ENCODE data around the gene NPHS1. TPM values are rescaled to one million over a fixed set of nuclear protein-coding genes. Genes with fewer than 3 reads are reported as not detected.
A peak's percentile ranks its signal among the peaks of the same experiment; 100 is the strongest.

The NPHS1 gene
- total and polyA plus RNA-seq, 7 experiments from 2014 or later: 0.30 to 0.51 TPM; not detected in 5

GRCh38 chr19:35830986-35831385, 21.3 kb downstream of the NPHS1 start:
- no peak for DNase-seq
- H3K27me3 ChIP-seq (ENCODE audit: control insufficient read depth in 2 of 2, insufficient read depth in 2 of 2, low read length in 2 of 2): no peaks in the 10 kb centered on the region
- no peak overlapping the region for H3K4me3 Mint-ChIP-seq
- ChIA-PET POLR2A (no interaction called here), CTCF (no interaction called here)
- no peaks in the 10 kb centered on the region for H3K36me3 ChIP-seq (ENCODE audit: control insufficient read depth in 2 of 3, insufficient read depth in 3 of 3, low read length in 3 of 3)
- peaks cover 6 to 42% (median 37%) of the 10 kb centered on the region in 5 donors for H3K27me3 Mint-ChIP-seq
- intact Hi-C loops (cut with micrococcal nuclease): no loop called here
- no peak overlapping the region for H3K4me3 ChIP-seq (ENCODE audit: low read length)
- no peak for ATAC-seq
- H3K4me1 Mint-ChIP-seq: peaks cover 0 to 2% (median 0%) of the 10 kb centered on the region in 7 donors
- H3K9me3 Mint-ChIP-seq: peaks cover 0 to 5% (median 2%) of the 10 kb centered on the region in 11 donors
- H3K36me3 Mint-ChIP-seq: peaks cover 0 to 3% (median 0%) of the 10 kb centered on the region in 5 donors
- no peak overlapping the region for H3K27ac ChIP-seq (ENCODE audit: low read depth, low read length)
- no peaks in the 10 kb centered on the region for H3K4me1 ChIP-seq (ENCODE audit: control insufficient read depth in 2 of 2, insufficient read depth in 2 of 2, low read length in 2 of 2)
- no peak overlapping the region for H3K27ac Mint-ChIP-seq
- H3K9me3 ChIP-seq (ENCODE audit: control insufficient read depth in 2 of 3, low read length in 3 of 3): no peaks in the 10 kb centered on the region

GRCh38 chr19:35828692-35829301, 23.5 kb downstream of the NPHS1 start:
- no peaks in the 10 kb centered on the region for H3K36me3 Mint-ChIP-seq
- POLR2A ChIA-PET: no interaction called here
- H3K4me1 Mint-ChIP-seq: peaks cover 0 to 2% (median 0%) of the 10 kb centered on the region in 7 donors
- no peak overlapping the region for H3K27ac Mint-ChIP-seq
- no peaks in the 10 kb centered on the region for H3K36me3 ChIP-seq (ENCODE audit: control insufficient read depth in 2 of 3, insufficient read depth in 3 of 3, low read length in 3 of 3)
- intact Hi-C loops (cut with micrococcal nuclease): no loop called here
- H3K4me3 ChIP-seq (ENCODE audit: low read length): no peak overlapping the region
- H3K27me3 Mint-ChIP-seq: peaks cover 10 to 36% (median 36%) of the 10 kb centered on the region in 5 donors
- no peaks in the 10 kb centered on the region for H3K4me1 ChIP-seq (ENCODE audit: control insufficient read depth in 2 of 2, insufficient read depth in 2 of 2, low read length in 2 of 2)
- CTCF ChIA-PET: no interaction called here
- H3K9me3 Mint-ChIP-seq: peaks cover 0 to 5% (median 2%) of the 10 kb centered on the region in 11 donors
- no peak overlapping the region for H3K27ac ChIP-seq (ENCODE audit: low read depth, low read length)
- no peaks in the 10 kb centered on the region for H3K9me3 ChIP-seq (ENCODE audit: control insufficient read depth in 2 of 3, low read length in 3 of 3)
- DNase-seq (peak in 7 of 9 donors; percentile 26 to 66 (median 40)), ATAC-seq (peak; percentile 60)
- no peak overlapping the region for H3K4me3 Mint-ChIP-seq
- H3K27me3 ChIP-seq (ENCODE audit: control insufficient read depth in 2 of 2, insufficient read depth in 2 of 2, low read length in 2 of 2): no peaks in the 10 kb centered on the region

- CTCF ChIA-PET: no interaction called here
- POLR2A ChIA-PET: no interaction called here
- H3K4me3 ChIP-seq (ENCODE audit: low read length): no peak overlapping the region
Observed at GRCh38 chr19:35824150-35824549, 28.2 kb downstream of the NPHS1 start.

GRCh38 chr19:35822579-35822978, 29.7 kb downstream of the NPHS1 start:
- Histone ChIP-seq H3K27me3 (ENCODE audit: control insufficient read depth in 2 of 2, insufficient read depth in 2 of 2, low read length in 2 of 2) (peaks cover 0 to 2% of the 10 kb centered on the region in 2 donors), H3K4me1 (ENCODE audit: control insufficient read depth in 2 of 2, insufficient read depth in 2 of 2, low read length in 2 of 2) (no peaks in the 10 kb centered on the region), H3K27ac (ENCODE audit: low read depth, low read length) (no peak overlapping the region), H3K9me3 (ENCODE audit: control insufficient read depth in 2 of 3, low read length in 3 of 3) (no peaks in the 10 kb centered on the region), H3K4me3 (ENCODE audit: low read length) (no peak overlapping the region), H3K36me3 (ENCODE audit: control insufficient read depth in 2 of 3, insufficient read depth in 3 of 3, low read length in 3 of 3) (no peaks in the 10 kb centered on the region)
- Mint-ChIP-seq H3K36me3 (no peaks in the 10 kb centered on the region), H3K4me1 (peaks cover 0 to 3% (median 0%) of the 10 kb centered on the region in 7 donors), H3K4me3 (no peak overlapping the region), H3K9me3 (peaks cover 0 to 3% (median 0%) of the 10 kb centered on the region in 11 donors), H3K27me3 (peaks cover 14 to 34% (median 19%) of the 10 kb centered on the region in 5 donors), H3K27ac (peak overlapping the region in 1 of 9 donors; percentile 65)
- ChIA-PET POLR2A (no interaction called here), CTCF (no interaction called here)
- intact Hi-C loops (cut with micrococcal nuclease): no loop called here
- ATAC-seq (no peak), DNase-seq (no peak)

More at GRCh38 chr19:35824150-35824549, 28.2 kb downstream of the NPHS1 start:
- DNase-seq (no peak), ATAC-seq (no peak)
- no peaks in the 10 kb centered on the region for H3K36me3 Mint-ChIP-seq
- intact Hi-C loops (cut with micrococcal nuclease): no loop called here
- H3K27ac ChIP-seq (ENCODE audit: low read depth, low read length): no peak overlapping the region
- no peaks in the 10 kb centered on the region for H3K9me3 ChIP-seq (ENCODE audit: control insufficient read depth in 2 of 3, low read length in 3 of 3)
- peaks cover 0 to 3% (median 0%) of the 10 kb centered on the region in 7 donors for H3K4me1 Mint-ChIP-seq
- H3K4me3 Mint-ChIP-seq: no peak overlapping the region
- no peaks in the 10 kb centered on the region for H3K36me3 ChIP-seq (ENCODE audit: control insufficient read depth in 2 of 3, insufficient read depth in 3 of 3, low read length in 3 of 3)
- no peaks in the 10 kb centered on the region for H3K4me1 ChIP-seq (ENCODE audit: control insufficient read depth in 2 of 2, insufficient read depth in 2 of 2, low read length in 2 of 2)
- H3K9me3 Mint-ChIP-seq: peaks cover 0 to 5% (median 3%) of the 10 kb centered on the region in 11 donors
- H3K27ac Mint-ChIP-seq: no peak overlapping the region
- H3K27me3 Mint-ChIP-seq: peaks cover 12 to 32% (median 25%) of the 10 kb centered on the region in 5 donors
- peaks cover 0 to 2% of the 10 kb centered on the region in 2 donors for H3K27me3 ChIP-seq (ENCODE audit: control insufficient read depth in 2 of 2, insufficient read depth in 2 of 2, low read length in 2 of 2)

- ATAC-seq (no peak), DNase-seq (no peak)
- H3K27ac Mint-ChIP-seq: no peak overlapping the region
- H3K4me3 ChIP-seq (ENCODE audit: low read length): no peak overlapping the region
- no peak overlapping the region for H3K27ac ChIP-seq (ENCODE audit: low read depth, low read length)
- peaks cover 0 to 2% of the 10 kb centered on the region in 2 donors for H3K27me3 ChIP-seq (ENCODE audit: control insufficient read depth in 2 of 2, insufficient read depth in 2 of 2, low read length in 2 of 2)
- no peaks in the 10 kb centered on the region for H3K36me3 Mint-ChIP-seq
- no peak overlapping the region for H3K4me3 Mint-ChIP-seq
- no peaks in the 10 kb centered on the region for H3K36me3 ChIP-seq (ENCODE audit: control insufficient read depth in 2 of 3, insufficient read depth in 3 of 3, low read length in 3 of 3)
- H3K4me1 Mint-ChIP-seq: peaks cover 0 to 3% (median 0%) of the 10 kb centered on the region in 7 donors
- ChIA-PET POLR2A (no interaction called here), CTCF (interaction anchor here (1.0 to 1.1 kb wide), 2 partner anchors 121 to 308 kb away, joined by 3 read pairs; no protein-coding TSS in a partner anchor)
- intact Hi-C loops (cut with micrococcal nuclease): no loop called here
- H3K4me1 ChIP-seq (ENCODE audit: control insufficient read depth in 2 of 2, insufficient read depth in 2 of 2, low read length in 2 of 2): no peaks in the 10 kb centered on the region
- peaks cover 13 to 35% (median 14%) of the 10 kb centered on the region in 5 donors for H3K27me3 Mint-ChIP-seq
- peaks cover 0 to 5% (median 0%) of the 10 kb centered on the region in 11 donors for H3K9me3 Mint-ChIP-seq
- no peaks in the 10 kb centered on the region for H3K9me3 ChIP-seq (ENCODE audit: control insufficient read depth in 2 of 3, low read length in 3 of 3)
Observed at GRCh38 chr19:35818445-35818844, 33.9 kb downstream of the NPHS1 start.

GRCh38 chr19:35816846-35817245, 35.5 kb downstream of the NPHS1 start:
- H3K36me3 Mint-ChIP-seq: no peaks in the 10 kb centered on the region
- intact Hi-C loops (cut with micrococcal nuclease): no loop called here
- no peaks in the 10 kb centered on the region for H3K27me3 ChIP-seq (ENCODE audit: control insufficient read depth in 2 of 2, insufficient read depth in 2 of 2, low read length in 2 of 2)
- ChIA-PET CTCF (no interaction called here), POLR2A (no interaction called here)
- peaks cover 0 to 5% (median 0%) of the 10 kb centered on the region in 11 donors for H3K9me3 Mint-ChIP-seq
- peaks cover 4 to 35% (median 11%) of the 10 kb centered on the region in 5 donors for H3K27me3 Mint-ChIP-seq
- no peaks in the 10 kb centered on the region for H3K4me1 ChIP-seq (ENCODE audit: control insufficient read depth in 2 of 2, insufficient read depth in 2 of 2, low read length in 2 of 2)
- H3K4me3 Mint-ChIP-seq: no peak overlapping the region
- no peak for DNase-seq
- ATAC-seq: no peak
- peaks cover 0 to 3% (median 0%) of the 10 kb centered on the region in 7 donors for H3K4me1 Mint-ChIP-seq
- H3K4me3 ChIP-seq (ENCODE audit: low read length): no peak overlapping the region
- no peaks in the 10 kb centered on the region for H3K36me3 ChIP-seq (ENCODE audit: control insufficient read depth in 2 of 3, insufficient read depth in 3 of 3, low read length in 3 of 3)
- H3K27ac ChIP-seq (ENCODE audit: low read depth, low read length): no peak overlapping the region
- H3K27ac Mint-ChIP-seq: no peak overlapping the region
- H3K9me3 ChIP-seq (ENCODE audit: control insufficient read depth in 2 of 3, low read length in 3 of 3): no peaks in the 10 kb centered on the region

GRCh38 chr19:35816262-35816661, 36.0 kb downstream of the NPHS1 start:
- Histone ChIP-seq H3K27ac (ENCODE audit: low read depth, low read length) (no peak overlapping the region), H3K27me3 (ENCODE audit: control insufficient read depth in 2 of 2, insufficient read depth in 2 of 2, low read length in 2 of 2) (no peaks in the 10 kb centered on the region), H3K36me3 (ENCODE audit: control insufficient read depth in 2 of 3, insufficient read depth in 3 of 3, low read length in 3 of 3) (no peaks in the 10 kb centered on the region), H3K4me3 (ENCODE audit: low read length) (no peak overlapping the region), H3K9me3 (ENCODE audit: control insufficient read depth in 2 of 3, low read length in 3 of 3) (no peaks in the 10 kb centered on the region), H3K4me1 (ENCODE audit: control insufficient read depth in 2 of 2, insufficient read depth in 2 of 2, low read length in 2 of 2) (no peaks in the 10 kb centered on the region)
- ChIA-PET CTCF (no interaction called here), POLR2A (no interaction called here)
- H3K36me3 Mint-ChIP-seq: no peaks in the 10 kb centered on the region
- H3K27me3 Mint-ChIP-seq: peaks cover 4 to 35% (median 11%) of the 10 kb centered on the region in 5 donors
- intact Hi-C loops (cut with micrococcal nuclease): no loop called here
- ATAC-seq: no peak
- H3K27ac Mint-ChIP-seq: no peak overlapping the region
- H3K4me1 Mint-ChIP-seq: peaks cover 0 to 3% (median 0%) of the 10 kb centered on the region in 7 donors
- DNase-seq: no peak
- no peak overlapping the region for H3K4me3 Mint-ChIP-seq
- H3K9me3 Mint-ChIP-seq: peaks cover 0 to 5% (median 0%) of the 10 kb centered on the region in 11 donors
